ENCODE data around the gene EIF4E2.

DNA sequence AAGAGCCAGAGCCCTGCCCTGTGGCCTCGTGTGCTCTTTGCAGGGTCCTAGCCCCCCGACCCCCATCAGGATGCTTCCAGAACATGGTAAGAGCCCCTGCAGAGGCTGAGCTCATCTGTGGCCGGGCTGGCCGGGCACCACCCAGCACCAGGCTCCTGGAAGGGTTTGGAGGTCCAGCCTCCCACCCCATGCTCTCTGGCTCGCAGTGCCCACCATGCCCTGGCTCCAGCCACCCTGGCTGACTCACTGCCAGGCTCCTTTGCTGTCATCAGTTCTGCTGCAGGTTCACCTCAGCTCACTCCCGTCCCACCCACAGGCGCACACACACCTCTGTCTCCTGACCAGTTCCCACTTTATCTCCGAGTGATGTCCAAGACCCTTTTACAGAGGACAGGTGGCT lies 37.5 kb downstream of the EIF4E2 start:
- TF ChIP-seq, protein P1, sequence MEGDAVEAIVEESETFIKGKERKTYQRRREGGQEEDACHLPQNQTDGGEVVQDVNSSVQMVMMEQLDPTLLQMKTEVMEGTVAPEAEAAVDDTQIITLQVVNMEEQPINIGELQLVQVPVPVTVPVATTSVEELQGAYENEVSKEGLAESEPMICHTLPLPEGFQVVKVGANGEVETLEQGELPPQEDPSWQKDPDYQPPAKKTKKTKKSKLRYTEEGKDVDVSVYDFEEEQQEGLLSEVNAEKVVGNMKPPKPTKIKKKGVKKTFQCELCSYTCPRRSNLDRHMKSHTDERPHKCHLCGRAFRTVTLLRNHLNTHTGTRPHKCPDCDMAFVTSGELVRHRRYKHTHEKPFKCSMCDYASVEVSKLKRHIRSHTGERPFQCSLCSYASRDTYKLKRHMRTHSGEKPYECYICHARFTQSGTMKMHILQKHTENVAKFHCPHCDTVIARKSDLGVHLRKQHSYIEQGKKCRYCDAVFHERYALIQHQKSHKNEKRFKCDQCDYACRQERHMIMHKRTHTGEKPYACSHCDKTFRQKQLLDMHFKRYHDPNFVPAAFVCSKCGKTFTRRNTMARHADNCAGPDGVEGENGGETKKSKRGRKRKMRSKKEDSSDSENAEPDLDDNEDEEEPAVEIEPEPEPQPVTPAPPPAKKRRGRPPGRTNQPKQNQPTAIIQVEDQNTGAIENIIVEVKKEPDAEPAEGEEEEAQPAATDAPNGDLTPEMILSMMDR (conservative IDR thresholded peaks at IDR 0.05), result no peak
- TF ChIP-seq EZH2 (IDR thresholded peaks at IDR 0.05; ENCODE audit: low read depth), result no peak

All from PC-9 (cell line).